ENCODE measurements around the gene PRKAR1B. TPM values are rescaled to one million over a fixed set of nuclear protein-coding genes. Genes with fewer than 3 reads are reported as not detected.

The PRKAR1B gene
- total and polyA plus RNA-seq, 9 donors, result 14.3 to 49.0 (median 34.0) TPM

DNA sequence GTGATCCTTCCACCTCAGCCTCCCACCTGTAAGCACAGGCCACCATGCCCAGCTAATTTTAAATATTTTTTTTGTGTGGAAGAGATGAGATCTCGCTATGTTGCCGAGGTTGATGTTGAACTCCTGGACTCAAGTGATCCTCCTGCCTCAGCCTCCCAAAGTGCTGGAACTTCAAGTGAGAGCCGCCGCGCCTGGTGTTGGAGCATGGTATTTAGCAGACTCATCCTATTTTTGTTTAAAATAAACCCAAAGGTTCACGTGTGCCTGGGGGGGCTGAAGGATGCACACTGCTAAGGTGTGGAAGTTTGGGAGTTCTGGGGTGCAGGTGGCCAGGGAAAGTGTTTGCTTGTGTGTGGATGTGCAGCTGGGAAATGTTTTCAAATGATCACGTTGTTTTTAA, 225.6 kb downstream of the PRKAR1B start:
- intact Hi-C loops (cut with DNase I), result no loop called here
- no peaks in the 10 kb centered on the region for H3K27me3 ChIP-seq
- 86 to 92% (median 92%) methylated on average over 7 of the region's 7 CpGs for WGBS, 3 donors
- DNase-seq, result no peak
- TF ChIP-seq POLR2A (IDR thresholded peaks at IDR 0.05) (no peak), EP300 (IDR thresholded peaks at IDR 0.05) (no peak)
- TF ChIP-seq, protein P1, sequence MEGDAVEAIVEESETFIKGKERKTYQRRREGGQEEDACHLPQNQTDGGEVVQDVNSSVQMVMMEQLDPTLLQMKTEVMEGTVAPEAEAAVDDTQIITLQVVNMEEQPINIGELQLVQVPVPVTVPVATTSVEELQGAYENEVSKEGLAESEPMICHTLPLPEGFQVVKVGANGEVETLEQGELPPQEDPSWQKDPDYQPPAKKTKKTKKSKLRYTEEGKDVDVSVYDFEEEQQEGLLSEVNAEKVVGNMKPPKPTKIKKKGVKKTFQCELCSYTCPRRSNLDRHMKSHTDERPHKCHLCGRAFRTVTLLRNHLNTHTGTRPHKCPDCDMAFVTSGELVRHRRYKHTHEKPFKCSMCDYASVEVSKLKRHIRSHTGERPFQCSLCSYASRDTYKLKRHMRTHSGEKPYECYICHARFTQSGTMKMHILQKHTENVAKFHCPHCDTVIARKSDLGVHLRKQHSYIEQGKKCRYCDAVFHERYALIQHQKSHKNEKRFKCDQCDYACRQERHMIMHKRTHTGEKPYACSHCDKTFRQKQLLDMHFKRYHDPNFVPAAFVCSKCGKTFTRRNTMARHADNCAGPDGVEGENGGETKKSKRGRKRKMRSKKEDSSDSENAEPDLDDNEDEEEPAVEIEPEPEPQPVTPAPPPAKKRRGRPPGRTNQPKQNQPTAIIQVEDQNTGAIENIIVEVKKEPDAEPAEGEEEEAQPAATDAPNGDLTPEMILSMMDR (IDR thresholded peaks at IDR 0.05), result no peak
- H3K4me1 ChIP-seq (ENCODE audit: insufficient read depth), result no peaks in the 10 kb centered on the region
- H3K27ac ChIP-seq, result no peak overlapping the region
- no peaks in the 10 kb centered on the region for H3K9me3 ChIP-seq
- no peak overlapping the region for H3K4me3 ChIP-seq
- H3K36me3 ChIP-seq, result no peaks in the 10 kb centered on the region

- TF ChIP-seq POLR2A (IDR thresholded peaks at IDR 0.05), result no peak
- no peak for TF ChIP-seq EP300 (IDR thresholded peaks at IDR 0.05)
- TF ChIP-seq, protein P1 (IDR thresholded peaks at IDR 0.05), result no peak
- Histone ChIP-seq H3K36me3 (no peaks in the 10 kb centered on the region), H3K9me3 (no peaks in the 10 kb centered on the region), H3K27me3 (no peaks in the 10 kb centered on the region), H3K4me3 (no peak overlapping the region), H3K4me1 (ENCODE audit: insufficient read depth) (no peaks in the 10 kb centered on the region), H3K27ac (no peak overlapping the region)
- WGBS, 3 donors, result 87 to 91% (median 89%) methylated on average over 35 of the region's 35 CpGs
- intact Hi-C loops (cut with DNase I), result no loop called here
- DNase-seq, result no peak
These were observed 226.3 kb downstream of the PRKAR1B start for GRCh38 chr7:500521-501420.

GRCh38 chr7:499853-500485, 227.1 kb downstream of the PRKAR1B start:
- Histone ChIP-seq H3K9me3 (no peaks in the 10 kb centered on the region), H3K27ac (no peak overlapping the region), H3K4me3 (no peak overlapping the region), H3K4me1 (ENCODE audit: insufficient read depth) (no peaks in the 10 kb centered on the region), H3K27me3 (no peaks in the 10 kb centered on the region), H3K36me3 (no peaks in the 10 kb centered on the region)
- TF ChIP-seq, protein P1 (IDR thresholded peaks at IDR 0.05), result no peak
- TF ChIP-seq EP300 (IDR thresholded peaks at IDR 0.05) (no peak), POLR2A (IDR thresholded peaks at IDR 0.05) (no peak)
- 94 to 96% (median 94%) methylated on average over 20 of the region's 20 CpGs for WGBS, 3 donors
- DNase-seq, result no peak
- intact Hi-C loops (cut with DNase I), result no loop called here

Other genes starting within 250 kb of the PRKAR1B start
- 10 to 100 TPM in 3 of 7 donors, 1 to 10 TPM in 4; 3.7 to 35.5 (median 9.4) TPM for gene PDGFA, start 207.4 kb downstream of the PRKAR1B start, total RNA-seq
- gene PDGFA, start 207.4 kb downstream of the PRKAR1B start, polyA plus RNA-seq, result 1 to 10 TPM; 4.5 to 8.7 TPM
- gene DNAAF5, start 582 bp downstream of the PRKAR1B start, total RNA-seq, result 10 to 100 TPM; 16.3 to 41.0 (median 26.0) TPM
- gene DNAAF5, start 582 bp downstream of the PRKAR1B start, polyA plus RNA-seq, result 10 to 100 TPM; 12.9 to 14.7 TPM
- 100 to 1,000 TPM; 140 to 196 (median 154) TPM for gene SUN1, start 105.2 kb upstream of the PRKAR1B start, total RNA-seq
- gene SUN1, start 105.2 kb upstream of the PRKAR1B start, polyA plus RNA-seq, result 100 to 1,000 TPM; 100 to 135 TPM
- gene GET4, start 149.3 kb upstream of the PRKAR1B start, total RNA-seq, result 10 to 100 TPM; 16.8 to 37.6 (median 30.4) TPM
- gene GET4, start 149.3 kb upstream of the PRKAR1B start, polyA plus RNA-seq, result 10 to 100 TPM in 1 of 2 donors, 1 to 10 TPM in 1; 7.2 to 37.2 TPM
- gene ADAP1, start 227.4 kb upstream of the PRKAR1B start, total RNA-seq, result 10 to 100 TPM in 1 of 7 donors, 1 to 10 TPM in 5, under 1 TPM in 1; 0.96 to 16.4 (median 3.6) TPM
- 1 to 10 TPM in 1 of 2 donors, under 1 TPM in 1; 0.52 to 3.5 TPM for gene ADAP1, start 227.4 kb upstream of the PRKAR1B start, polyA plus RNA-seq
- gene COX19, start 248.3 kb upstream of the PRKAR1B start, total RNA-seq, result 10 to 100 TPM in 6 of 7 donors, 1 to 10 TPM in 1; 9.0 to 15.2 (median 10.5) TPM
- 1 to 10 TPM; 6.7 to 6.8 TPM for gene COX19, start 248.3 kb upstream of the PRKAR1B start, polyA plus RNA-seq